RKO (cell line): Measurements from ENCODE around the gene TTLL10.

ENCODE experiments used
- DNase-seq: peaks from one replicate; pipeline ENCODE4 v3.0.0-alpha.2; 2016; ENCODE audit warnings: low spot score

TTLL10 gene

GRCh38 chr1:1206376-1206965 is 32.8 kb downstream of the TTLL10 start, which contains the start of gene TNFRSF18:
TNFRSF18 (minus strand) TSS chr1:1206592; CDS start chr1:1206571, 21 bp downstream.
- no peak for DNase-seq

GRCh38 chr1:1206966-1207531 is 33.4 kb downstream of the TTLL10 start:
- DNase-seq, result no peak

GRCh38 chr1:1207571-1207892 is 33.9 kb downstream of the TTLL10 start:
- no peak for DNase-seq

- no peak for DNase-seq
Measured at GRCh38 chr1:1208713-1209433, 35.2 kb downstream of the TTLL10 start.

- no peak for DNase-seq
Measured at GRCh38 chr1:1210726-1211540, 37.3 kb downstream of the TTLL10 start.

DNA sequence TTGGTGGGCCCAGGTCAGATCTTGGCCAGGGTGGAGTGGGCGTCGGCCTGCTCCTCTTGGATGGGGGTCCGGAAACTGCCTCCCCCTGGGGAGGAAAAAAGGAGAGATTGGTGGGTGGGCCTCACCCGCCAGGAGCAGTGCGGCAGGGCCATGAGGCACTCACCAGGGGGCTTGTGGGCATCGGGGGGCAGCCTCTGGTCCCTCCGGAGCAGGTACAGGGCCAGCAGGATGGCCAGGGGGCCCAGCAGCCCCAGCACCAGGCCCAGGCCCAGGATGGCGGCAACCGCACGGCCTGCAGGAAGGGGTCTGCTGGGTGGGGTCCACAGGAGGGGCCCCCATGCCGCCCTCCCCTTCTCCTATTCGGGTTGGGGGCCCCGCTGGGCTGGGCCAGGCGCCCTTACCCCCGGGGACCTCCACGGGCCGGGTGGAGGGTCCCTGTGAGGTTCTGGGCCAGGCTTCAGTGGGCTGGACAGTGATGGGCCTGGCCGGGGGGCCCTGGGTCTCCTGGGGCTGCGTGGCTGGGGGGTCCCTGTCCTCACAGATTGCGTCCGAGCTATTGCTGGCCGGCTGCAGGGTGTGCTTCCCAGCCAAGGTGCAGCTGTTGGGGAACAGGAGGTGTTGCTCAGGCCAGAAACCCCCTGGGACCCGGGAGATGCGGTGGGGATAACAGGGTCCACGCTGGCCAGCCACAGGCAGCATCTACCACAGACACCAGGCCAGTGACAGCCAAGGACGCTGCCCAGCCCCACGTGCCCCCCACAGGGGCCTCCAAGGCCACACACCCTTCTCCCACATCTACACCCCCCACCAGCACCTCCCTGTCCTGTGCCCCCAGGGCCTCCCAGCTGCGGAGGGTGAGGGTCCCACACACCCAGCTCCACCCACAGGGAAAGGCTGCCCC is 38.1 kb downstream of the TTLL10 start:
- DNase-seq, result no peak

DNA sequence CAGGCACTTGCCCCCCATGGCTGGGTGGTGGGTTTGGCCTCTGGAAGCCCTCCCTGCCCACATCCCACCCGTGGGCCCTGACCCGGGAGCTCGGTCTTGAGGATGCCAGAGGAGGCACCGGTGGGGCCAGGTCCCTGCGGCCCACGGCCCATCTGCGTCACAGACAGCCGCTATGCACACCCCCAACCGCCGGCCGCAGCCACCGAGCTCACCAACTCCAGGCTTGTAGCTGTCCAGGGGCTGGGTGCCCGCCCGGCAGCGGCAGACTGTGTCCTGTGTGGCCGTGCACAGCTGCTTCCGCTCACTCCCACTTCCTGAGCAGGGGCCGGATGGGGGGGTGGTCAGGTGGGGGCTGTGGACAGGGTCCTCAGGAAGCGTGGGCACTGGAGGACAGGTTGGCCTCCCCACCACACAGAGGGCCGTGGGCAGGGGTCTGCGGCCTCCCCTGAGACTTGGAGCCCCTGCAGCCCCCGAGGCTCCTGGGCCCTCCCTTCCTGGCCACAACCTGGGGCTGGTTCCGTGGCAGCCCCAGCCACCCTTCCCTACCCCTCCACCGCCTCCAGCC is 39.2 kb downstream of the TTLL10 start:
- DNase-seq, result no peak

GRCh38 chr1:1213345-1214265 is 39.9 kb downstream of the TTLL10 start, which contains the start of gene TNFRSF4:
TNFRSF4 (minus strand) TSS chr1:1214153; CDS start chr1:1214127, 26 bp downstream.
- DNase-seq, result no peak

DNA sequence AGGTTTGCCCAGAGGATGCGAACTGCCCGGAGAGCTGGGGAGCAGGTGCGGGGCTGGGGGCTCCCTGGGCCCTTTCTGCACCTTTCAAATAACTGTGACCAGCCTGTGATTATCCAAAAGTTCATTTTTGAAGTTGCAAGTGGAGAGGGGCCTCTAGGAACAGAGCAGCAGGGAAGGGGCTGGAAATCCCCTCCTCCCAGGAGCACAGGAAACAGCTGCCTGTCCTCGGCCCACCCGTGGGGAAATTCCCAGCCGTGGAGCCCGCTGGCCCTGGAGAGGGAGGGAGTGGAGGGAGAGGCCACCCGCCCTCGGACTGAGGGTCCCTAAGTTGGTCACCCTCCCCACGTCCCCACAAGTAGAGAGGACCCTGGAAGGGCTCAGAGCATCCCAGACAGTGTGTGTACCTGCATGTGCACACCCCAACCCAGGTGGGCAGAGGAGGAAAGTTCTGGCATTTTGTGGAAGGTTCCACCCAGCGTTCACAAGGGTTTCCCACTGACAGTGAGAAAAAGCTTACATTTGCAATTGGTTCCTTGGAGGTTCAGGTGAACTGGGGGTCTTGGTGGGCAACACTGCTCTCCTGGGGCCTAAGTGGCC is 41.5 kb downstream of the TTLL10 start:
- DNase-seq, result no peak

- no peak for DNase-seq
Measured at GRCh38 chr1:1215881-1216605, 42.4 kb downstream of the TTLL10 start.

DNA sequence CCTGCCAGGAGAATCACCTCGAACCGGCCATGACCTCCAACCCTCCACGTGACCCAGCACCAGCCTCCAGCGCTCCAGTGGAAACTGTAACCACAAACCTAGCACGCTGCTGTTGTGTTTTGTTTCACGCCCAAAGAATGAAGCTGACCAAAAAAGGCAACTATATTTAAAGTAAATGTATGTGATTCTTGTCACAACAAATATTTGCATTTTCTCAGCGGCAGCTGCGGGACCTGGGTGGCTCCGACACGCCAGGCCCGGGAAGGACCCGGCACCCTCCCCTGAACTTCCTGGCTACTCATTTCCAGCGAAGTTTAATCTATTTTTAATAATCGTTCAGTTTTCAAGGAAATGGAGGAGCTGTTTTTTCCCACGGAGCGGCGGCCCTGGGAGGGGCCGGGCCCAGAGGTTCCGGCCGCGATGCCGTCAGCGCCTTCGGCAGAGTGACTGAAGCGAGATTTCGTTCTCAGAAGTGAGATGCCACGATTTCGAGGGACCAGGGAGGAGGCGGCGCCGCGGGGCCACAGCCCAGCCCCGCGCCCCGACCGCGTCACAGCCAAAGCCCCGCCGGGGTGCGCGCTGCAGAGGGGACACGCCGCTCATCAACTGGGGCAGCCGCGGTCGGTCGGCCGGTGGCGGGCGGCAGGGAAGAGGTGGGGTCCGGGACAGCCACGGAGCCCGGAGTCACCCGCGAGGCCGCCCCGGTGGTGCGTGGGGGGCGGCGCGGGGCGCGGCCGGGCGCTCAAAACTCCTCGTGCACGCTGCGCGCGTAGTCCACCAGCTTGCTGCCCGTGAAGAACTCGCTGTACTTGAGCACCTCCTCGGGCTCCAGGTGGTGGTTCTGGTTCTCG is 43.3 kb downstream of the TTLL10 start:
- DNase-seq, result no peak

GRCh38 chr1:1217621-1218523 is 44.2 kb downstream of the TTLL10 start:
- no peak for DNase-seq

GRCh38 chr1:1218524-1219200 is 45.0 kb downstream of the TTLL10 start:
- DNase-seq, result no peak

GRCh38 chr1:1219341-1219740 is 45.7 kb downstream of the TTLL10 start:
- no peak for DNase-seq

DNA sequence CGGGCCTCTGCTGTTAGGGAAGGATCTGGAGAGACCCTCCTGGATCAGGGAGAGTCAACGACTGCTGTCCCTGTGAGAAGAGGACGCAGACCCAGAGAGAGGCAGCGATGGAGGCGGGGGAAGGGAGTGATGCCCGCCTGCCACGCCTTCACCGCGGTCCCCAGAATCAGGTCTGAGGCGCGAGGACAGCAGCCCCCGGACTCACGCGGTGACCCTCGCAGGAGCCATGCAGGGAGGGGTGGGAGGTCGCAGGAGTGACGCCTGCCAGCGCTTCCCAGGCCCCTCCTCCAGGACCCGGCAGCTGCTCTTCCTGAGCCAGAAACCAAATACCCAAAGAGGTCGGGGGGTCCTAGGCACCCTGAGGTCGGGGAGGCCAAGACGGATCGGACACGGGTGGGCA is 46.5 kb downstream of the TTLL10 start:
- DNase-seq, result no peak

GRCh38 chr1:1221887-1222574 is 48.4 kb downstream of the TTLL10 start:
- no peak for DNase-seq
